ENCODE results near the gene SEMA3E.

DNA sequence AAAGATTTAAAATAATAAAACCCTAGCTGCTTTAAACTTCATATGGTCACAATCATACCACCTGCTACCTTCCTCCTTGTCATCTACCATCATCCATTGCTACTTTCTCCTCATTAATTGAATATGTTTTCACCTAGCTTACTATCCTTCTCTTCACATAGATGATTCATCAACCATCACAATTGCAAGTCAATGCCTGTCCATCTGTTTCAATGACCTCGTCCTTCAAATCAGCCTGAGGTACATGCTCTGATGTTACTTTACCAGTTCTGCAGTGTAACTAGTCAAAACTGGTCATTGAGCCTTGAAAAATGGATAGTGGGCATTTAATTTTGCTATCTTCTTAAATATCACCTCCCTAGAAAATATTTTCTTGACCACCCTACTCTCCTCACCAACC is 164.7 kb downstream of the SEMA3E start:
- TF ChIP-seq POLR2AphosphoS5 (IDR thresholded peaks at IDR 0.05) (no peak), POLR2A (IDR thresholded peaks at IDR 0.05) (no peak)
- TF ChIP-seq, protein P1, sequence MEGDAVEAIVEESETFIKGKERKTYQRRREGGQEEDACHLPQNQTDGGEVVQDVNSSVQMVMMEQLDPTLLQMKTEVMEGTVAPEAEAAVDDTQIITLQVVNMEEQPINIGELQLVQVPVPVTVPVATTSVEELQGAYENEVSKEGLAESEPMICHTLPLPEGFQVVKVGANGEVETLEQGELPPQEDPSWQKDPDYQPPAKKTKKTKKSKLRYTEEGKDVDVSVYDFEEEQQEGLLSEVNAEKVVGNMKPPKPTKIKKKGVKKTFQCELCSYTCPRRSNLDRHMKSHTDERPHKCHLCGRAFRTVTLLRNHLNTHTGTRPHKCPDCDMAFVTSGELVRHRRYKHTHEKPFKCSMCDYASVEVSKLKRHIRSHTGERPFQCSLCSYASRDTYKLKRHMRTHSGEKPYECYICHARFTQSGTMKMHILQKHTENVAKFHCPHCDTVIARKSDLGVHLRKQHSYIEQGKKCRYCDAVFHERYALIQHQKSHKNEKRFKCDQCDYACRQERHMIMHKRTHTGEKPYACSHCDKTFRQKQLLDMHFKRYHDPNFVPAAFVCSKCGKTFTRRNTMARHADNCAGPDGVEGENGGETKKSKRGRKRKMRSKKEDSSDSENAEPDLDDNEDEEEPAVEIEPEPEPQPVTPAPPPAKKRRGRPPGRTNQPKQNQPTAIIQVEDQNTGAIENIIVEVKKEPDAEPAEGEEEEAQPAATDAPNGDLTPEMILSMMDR (IDR thresholded peaks at IDR 0.05): no peak
